LNCAP (cell line): ENCODE data around the gene SULT4A1.

Experiments
- CTCF ChIP-seq: fragments of 450-650 bp; IDR thresholded peaks from 2 replicates; pipeline ENCODE4 v1.5.1; 2017; ENCODE audit warnings: mild to moderate bottlenecking

SULT4A1 gene

GRCh38 chr22:43862074-43862881 is at the start of gene SULT4A1:
Gene SULT4A1, minus strand, starts transcription at chr22:43862513. Its CDS starts 131 bp downstream, at chr22:43862382.
- no peak for TF ChIP-seq CTCF

- TF ChIP-seq CTCF, result no peak
Measured at GRCh38 chr22:43911351-43911750, 49.0 kb upstream of the SULT4A1 start.

- no peak for TF ChIP-seq CTCF
Measured at GRCh38 chr22:43910178-43910695, 47.9 kb upstream of the SULT4A1 start.

- TF ChIP-seq CTCF, result no peak
Measured at GRCh38 chr22:43909708-43910107, 47.4 kb upstream of the SULT4A1 start.

GRCh38 chr22:43905681-43906080 is 43.4 kb upstream of the SULT4A1 start:
- no peak for TF ChIP-seq CTCF

- TF ChIP-seq CTCF, result peak; percentile 38; the same call in 1 of the 2 replicates
Measured at GRCh38 chr22:43904412-43904811, 42.1 kb upstream of the SULT4A1 start.

GRCh38 chr22:43901976-43902643 is 39.8 kb upstream of the SULT4A1 start:
- no peak for TF ChIP-seq CTCF
